Fibroblast of lung (primary cell): Measurements from ENCODE around the gene DONSON.

ENCODE experiments used
- EZH2 ChIP-seq: IDR thresholded peaks from 2 replicates; pipeline ENCODE4 v1.5.1; 2012; ENCODE audit warnings: low read length, control low read depth, mild to moderate bottlenecking; ENCODE audit errors: missing control alignments
- TF ChIP-seq, protein P1 (sequence below), 2 donors: IDR thresholded peaks in 1 of 2; conservative IDR thresholded peaks in 1 of 2; 1 replicate in 1 of 2; 2 replicates in 1 of 2; pipeline ENCODE4 v1.5.1; 2011 to 2012; ENCODE audit warnings: low read length in 2 of 2, control low read depth in 1 of 2, inconsistent platforms in 1 of 2, low read depth in 1 of 2, mild to moderate bottlenecking in 1 of 2

DNA sequence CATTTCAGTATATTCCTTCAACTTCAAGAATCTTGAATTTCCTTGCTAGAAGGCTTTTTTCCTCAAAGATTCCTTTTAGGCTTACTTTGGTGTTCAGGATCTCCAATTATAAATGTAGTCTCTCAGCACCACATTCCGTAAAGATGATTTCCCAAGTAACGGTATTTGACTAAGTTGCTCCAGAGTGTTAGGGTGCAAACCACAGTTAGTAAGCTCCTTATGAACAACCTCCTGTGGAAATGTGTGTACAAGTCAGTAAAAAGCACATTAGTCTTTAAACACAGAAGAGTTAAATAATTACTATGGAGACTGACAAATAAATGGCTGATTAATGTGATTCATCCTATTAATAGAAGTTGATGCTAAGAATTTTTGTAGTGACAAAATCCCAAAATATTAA lies 10.3 kb downstream of the DONSON start:
- no peak for TF ChIP-seq EZH2
- TF ChIP-seq, protein P1, sequence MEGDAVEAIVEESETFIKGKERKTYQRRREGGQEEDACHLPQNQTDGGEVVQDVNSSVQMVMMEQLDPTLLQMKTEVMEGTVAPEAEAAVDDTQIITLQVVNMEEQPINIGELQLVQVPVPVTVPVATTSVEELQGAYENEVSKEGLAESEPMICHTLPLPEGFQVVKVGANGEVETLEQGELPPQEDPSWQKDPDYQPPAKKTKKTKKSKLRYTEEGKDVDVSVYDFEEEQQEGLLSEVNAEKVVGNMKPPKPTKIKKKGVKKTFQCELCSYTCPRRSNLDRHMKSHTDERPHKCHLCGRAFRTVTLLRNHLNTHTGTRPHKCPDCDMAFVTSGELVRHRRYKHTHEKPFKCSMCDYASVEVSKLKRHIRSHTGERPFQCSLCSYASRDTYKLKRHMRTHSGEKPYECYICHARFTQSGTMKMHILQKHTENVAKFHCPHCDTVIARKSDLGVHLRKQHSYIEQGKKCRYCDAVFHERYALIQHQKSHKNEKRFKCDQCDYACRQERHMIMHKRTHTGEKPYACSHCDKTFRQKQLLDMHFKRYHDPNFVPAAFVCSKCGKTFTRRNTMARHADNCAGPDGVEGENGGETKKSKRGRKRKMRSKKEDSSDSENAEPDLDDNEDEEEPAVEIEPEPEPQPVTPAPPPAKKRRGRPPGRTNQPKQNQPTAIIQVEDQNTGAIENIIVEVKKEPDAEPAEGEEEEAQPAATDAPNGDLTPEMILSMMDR (conservative IDR thresholded peaks at IDR 0.05 in 1 of 2, IDR thresholded peaks at IDR 0.05 in 1 of 2; ENCODE audit: low read depth in 1 of 2, low read length in 2 of 2) = no peak
